Epithelial cell of proximal tubule (primary cell): ENCODE data around the gene CHMP6. TPM values are rescaled to one million over a fixed set of nuclear protein-coding genes. Genes with fewer than 3 reads are reported as not detected.

Experiments used
- DNase-seq: peaks from one replicate; pipeline ENCODE4 v3.0.0-alpha.2; 2011; ENCODE audit warnings: low read depth
- H3K4me3 ChIP-seq: 2 replicates; pipeline ENCODE4 v1.5.1; 2011; ENCODE audit warnings: low read depth, mild to moderate bottlenecking, low read length
- total RNA-seq: library from RNA; depleted of rRNA; stranded (reverse); fragments of >200 nt; gene quantifications from 2 replicates; pipeline ENCODE4 v1.2.3, GENCODE V29; 2015
- TF ChIP-seq, protein P1 (sequence below): conservative IDR thresholded peaks from 2 replicates; pipeline ENCODE4 v1.5.1; 2012; ENCODE audit warnings: low read depth, mild to moderate bottlenecking, low read length

Gene CHMP6
- total RNA-seq, 1 donor from 2014 or later, result 32.6 TPM

DNA sequence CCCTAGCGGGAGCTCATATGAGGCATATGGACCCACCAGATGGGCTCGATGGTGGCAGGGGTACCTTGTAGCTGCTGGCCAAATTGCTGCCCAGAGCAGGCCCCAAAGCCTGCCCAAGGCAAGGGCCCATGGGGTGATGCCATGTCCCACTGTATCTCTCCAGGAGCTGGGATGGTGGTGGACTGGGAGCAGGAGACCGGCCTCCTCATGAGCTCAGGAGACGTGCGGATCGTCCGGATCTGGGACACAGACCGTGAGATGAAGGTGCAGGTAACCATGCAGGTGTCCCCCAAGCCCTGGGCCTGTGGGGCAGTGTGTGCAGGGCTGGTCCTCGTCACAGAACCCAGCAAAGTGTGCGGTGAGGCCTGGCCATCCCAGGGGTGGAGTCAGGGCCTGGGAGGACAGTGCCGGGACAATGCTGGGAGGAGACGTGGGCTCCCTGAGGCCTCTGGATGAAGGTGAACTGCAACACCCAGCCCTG, 34.1 kb upstream of the CHMP6 start:
- no peak for DNase-seq
- TF ChIP-seq, protein P1, sequence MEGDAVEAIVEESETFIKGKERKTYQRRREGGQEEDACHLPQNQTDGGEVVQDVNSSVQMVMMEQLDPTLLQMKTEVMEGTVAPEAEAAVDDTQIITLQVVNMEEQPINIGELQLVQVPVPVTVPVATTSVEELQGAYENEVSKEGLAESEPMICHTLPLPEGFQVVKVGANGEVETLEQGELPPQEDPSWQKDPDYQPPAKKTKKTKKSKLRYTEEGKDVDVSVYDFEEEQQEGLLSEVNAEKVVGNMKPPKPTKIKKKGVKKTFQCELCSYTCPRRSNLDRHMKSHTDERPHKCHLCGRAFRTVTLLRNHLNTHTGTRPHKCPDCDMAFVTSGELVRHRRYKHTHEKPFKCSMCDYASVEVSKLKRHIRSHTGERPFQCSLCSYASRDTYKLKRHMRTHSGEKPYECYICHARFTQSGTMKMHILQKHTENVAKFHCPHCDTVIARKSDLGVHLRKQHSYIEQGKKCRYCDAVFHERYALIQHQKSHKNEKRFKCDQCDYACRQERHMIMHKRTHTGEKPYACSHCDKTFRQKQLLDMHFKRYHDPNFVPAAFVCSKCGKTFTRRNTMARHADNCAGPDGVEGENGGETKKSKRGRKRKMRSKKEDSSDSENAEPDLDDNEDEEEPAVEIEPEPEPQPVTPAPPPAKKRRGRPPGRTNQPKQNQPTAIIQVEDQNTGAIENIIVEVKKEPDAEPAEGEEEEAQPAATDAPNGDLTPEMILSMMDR, result no peak
- H3K4me3 ChIP-seq, result no peak overlapping the region

DNA sequence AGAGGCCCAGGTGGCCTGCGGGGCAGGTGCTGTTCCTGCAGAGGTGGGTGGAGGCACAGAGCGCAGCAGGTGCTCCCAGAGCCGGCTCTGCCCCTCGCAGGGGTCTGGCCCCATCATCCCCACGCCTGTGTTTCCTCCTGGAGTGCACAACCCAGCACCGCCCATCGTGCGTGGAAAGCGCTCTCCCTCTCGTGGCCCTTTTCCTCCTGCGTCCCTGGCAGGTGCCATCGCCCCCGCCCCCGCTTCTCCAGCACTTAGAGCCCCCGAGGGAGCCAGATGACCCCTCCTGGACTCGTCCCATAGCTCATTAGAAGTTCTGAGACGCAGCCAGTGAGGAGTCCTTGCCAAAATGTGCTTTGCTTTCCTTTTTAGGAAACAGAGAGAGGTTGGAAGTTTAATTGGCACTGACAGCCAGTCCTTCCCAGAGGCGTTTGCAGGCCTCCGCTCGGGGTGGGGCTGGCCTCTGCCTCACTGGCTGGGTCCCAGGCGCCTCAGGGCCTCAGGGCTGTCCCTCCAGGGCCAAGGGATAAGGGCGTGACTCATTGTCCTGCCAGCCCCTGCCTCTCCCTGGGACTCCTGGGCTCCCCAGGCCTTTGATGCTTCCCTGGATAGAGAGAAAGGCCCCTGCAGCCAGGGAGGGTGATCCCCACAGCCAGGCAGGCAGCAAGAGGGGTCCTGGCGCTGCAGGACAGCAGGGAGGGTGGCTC, 32.2 kb upstream of the CHMP6 start:
- DNase-seq, result no peak
- no peak overlapping the region for H3K4me3 ChIP-seq
- TF ChIP-seq, protein P1, result no peak

DNA sequence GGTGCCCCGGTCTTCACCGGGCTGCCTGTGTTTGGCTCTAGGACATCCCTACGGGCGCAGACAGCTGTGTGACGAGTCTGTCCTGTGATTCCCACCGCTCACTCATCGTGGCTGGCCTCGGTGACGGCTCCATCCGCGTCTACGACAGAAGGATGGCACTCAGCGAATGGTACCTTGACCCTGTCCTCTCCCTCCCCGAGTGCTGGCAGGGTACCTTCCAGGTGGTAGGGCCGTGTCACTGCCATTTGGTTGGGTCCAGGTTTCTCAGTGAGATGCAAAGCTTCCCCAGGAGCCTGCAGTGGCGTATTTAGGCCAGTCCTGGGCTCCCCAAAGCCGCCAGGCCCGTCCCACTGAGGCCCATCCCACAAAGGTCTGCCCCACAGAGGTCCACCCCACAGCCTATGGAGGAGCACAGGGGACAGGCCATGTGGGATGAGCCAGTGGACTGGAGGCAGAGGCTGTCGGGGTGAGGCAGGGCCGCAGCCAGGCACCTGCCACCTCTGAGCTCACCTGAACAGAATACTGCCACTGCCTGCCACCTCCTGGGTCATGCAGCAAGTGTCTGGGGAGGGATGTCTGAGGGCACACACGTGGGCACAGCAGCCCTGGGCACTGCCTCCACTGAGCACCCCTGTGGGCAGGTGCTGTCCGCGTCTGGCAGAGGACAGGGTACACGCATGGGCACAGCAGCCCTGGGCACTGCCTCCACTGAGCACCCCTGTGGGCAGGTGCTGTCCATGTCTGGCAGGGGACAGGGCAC, 31.4 kb upstream of the CHMP6 start:
- no peak for DNase-seq
- no peak overlapping the region for H3K4me3 ChIP-seq
- TF ChIP-seq, protein P1, result no peak

DNA sequence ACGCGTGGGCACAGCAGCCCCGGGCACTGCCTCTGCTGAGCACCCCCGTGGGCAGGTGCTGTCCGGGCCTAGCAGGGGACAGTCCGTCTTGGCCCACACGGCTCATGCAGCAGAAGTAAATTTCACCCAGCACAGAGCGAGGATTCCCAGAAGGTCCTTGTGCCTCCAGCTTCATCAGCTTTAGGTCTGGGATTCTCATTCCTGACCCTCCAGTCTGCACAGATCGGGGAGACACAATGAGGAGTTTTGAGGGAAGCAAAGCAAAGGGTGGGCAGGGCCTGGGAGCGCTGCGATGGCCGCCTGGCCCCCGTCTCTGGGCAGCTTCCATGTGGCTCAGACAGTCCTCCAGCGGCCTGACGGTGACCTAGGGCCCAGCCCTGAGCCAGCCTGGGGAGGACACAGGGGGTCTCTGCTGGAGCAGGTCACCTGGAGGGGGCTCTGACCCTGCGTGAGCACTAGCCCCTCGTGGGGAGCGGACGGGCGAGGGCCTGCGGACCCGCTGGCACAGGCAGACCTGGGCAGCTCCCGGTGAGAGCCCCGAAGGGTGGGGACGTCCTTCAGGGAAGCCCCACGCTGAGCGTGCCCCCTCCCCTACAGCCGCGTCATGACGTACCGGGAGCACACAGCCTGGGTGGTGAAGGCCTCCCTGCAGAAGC, 30.7 kb upstream of the CHMP6 start:
- no peak overlapping the region for H3K4me3 ChIP-seq
- no peak for DNase-seq
- TF ChIP-seq, protein P1, result no peak

DNA sequence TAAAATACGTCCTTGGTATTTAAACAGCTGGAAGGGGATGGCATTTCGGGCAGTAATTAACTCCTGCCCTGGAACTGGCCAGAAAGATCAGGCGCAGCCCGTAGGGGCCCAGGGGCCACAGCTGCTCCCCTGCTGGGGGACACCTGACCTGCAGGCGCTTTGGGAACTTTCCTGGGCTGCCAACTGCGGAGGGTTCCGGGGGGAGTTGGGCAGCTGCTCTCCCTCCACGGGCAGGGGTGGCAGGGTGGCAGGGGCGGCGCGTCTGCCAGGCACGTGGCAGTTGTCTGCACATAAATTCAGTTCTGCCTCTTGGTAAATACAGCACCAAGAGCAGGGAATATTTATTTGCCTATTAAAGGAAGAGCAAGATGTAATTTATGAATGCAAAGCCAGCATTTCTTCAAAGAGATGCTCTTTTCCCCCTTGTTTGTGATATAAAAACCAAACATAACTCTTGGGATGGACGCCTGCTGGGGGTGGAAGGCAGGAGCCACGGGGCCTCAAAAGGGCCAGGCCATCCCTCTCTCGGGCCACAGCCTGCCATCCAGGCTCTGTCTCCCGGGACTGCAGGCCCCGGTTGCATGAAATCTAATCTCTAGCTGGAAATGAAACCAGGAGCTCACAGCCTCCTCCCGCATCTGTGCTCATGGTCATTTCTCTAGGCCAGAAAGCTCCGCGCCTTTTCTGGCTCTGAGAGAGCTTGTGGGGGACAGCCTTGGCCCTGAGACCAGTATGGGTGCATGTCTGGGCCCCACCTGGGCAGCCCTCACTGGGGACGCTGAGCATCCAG, 29.9 kb upstream of the CHMP6 start:
- DNase-seq, result no peak
- H3K4me3 ChIP-seq, result no peak overlapping the region
- TF ChIP-seq, protein P1, result no peak
